Effector memory CD4-positive, alpha-beta T cell (primary cell): ENCODE measurements around the gene MICAL3.

Experiments
- DNase-seq, 3 donors: peaks; one replicate each; pipeline ENCODE4 v3.0.0-alpha.2; 2020
- H3K27ac ChIP-seq: 2 replicates; pipeline ENCODE4 v1.7.0; 2013; ENCODE audit warnings: mild to moderate bottlenecking, low read length, moderate library complexity; ENCODE audit not compliant: insufficient read depth, poor library complexity, severe bottlenecking
- H3K27me3 ChIP-seq: replicated peaks from 2 replicates; pipeline ENCODE4 v1.7.0; 2013; ENCODE audit warnings: mild to moderate bottlenecking, low read length; ENCODE audit not compliant: insufficient read depth, control insufficient read depth, poor library complexity, severe bottlenecking
- H3K36me3 ChIP-seq: 2 replicates; pipeline ENCODE4 v1.7.0; 2013; ENCODE audit warnings: mild to moderate bottlenecking, low read length, moderate library complexity; ENCODE audit not compliant: control insufficient read depth, insufficient read depth
- H3K4me1 ChIP-seq: 2 replicates; pipeline ENCODE4 v1.7.0; 2013; ENCODE audit warnings: low read length, mild to moderate bottlenecking; ENCODE audit not compliant: control insufficient read depth, insufficient read depth, poor library complexity, severe bottlenecking
- H3K4me3 ChIP-seq: 2 replicates; pipeline ENCODE4 v1.7.0; 2013; ENCODE audit warnings: low read length, low read depth, mild to moderate bottlenecking; ENCODE audit not compliant: insufficient read depth, poor library complexity, severe bottlenecking
- H3K9me3 ChIP-seq: 2 replicates; pipeline ENCODE4 v1.7.0; 2013; ENCODE audit warnings: mild to moderate bottlenecking, low read length, moderate library complexity; ENCODE audit not compliant: control insufficient read depth

The MICAL3 gene

GRCh38 chr22:17774926-17775685 lies 249.3 kb downstream of the MICAL3 start:
- no peaks in the 10 kb centered on the region for H3K9me3 ChIP-seq
- H3K4me1 ChIP-seq, result peaks cover 68% of the 10 kb centered on the region
- H3K36me3 ChIP-seq, result no peaks in the 10 kb centered on the region
- peak overlapping the region; percentile 68 for H3K4me3 ChIP-seq
- H3K27me3 ChIP-seq, result no peaks in the 10 kb centered on the region
- H3K27ac ChIP-seq, result peak overlapping the region; percentile 95
- no peak for DNase-seq

DNA sequence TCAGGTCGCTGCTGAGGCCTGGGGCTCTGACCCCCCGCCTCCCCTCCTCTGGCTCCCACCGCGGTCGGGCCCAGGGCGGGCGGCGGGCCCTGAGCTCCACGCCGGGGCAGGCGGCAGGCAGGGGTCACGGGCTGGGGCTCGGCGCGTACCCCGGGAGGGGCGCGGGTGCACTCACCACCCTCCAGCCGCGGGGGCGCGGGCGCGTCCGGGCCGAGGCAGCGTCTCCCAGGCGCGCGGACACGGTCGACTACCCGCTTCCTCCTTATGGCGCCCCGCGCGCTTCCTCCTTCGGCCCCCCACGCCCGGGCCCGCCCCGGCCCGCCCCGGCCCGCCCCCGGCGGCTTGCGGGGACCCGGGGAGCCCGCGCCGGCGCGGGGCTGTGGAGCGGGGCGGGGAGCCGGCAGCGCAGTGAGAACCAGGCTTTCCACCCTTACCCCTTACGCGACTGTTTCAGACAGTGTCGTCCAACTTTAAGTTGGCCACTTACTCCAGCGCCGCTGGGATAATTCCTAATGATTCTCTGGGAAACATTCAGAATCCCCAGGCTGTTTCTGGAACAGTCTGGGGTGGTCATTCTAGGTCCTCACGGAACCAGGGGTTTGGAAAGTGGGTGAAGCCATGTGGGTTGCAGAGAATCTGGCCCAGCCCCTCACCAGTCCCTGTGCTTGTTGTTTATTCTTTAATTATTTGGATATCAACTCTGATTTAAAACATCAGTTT lies 250.0 kb downstream of the MICAL3 start, which contains the start of gene BID:
TSS of gene BID (minus strand) at position 264 of the 720 bp plus-strand sequence. CDS start 24,353 bp downstream, outside the sequence.
- no peaks in the 10 kb centered on the region for H3K27me3 ChIP-seq
- H3K27ac ChIP-seq, result peak within 1 kb of the TSS; percentile 95
- no peaks in the 10 kb centered on the region for H3K36me3 ChIP-seq
- peak; percentile 23 to 39 (median 36) for DNase-seq
- H3K9me3 ChIP-seq, result no peaks in the 10 kb centered on the region
- H3K4me3 ChIP-seq, result peak within 1 kb of the TSS; percentile 68
- peaks cover 68% of the 10 kb centered on the region for H3K4me1 ChIP-seq

DNA sequence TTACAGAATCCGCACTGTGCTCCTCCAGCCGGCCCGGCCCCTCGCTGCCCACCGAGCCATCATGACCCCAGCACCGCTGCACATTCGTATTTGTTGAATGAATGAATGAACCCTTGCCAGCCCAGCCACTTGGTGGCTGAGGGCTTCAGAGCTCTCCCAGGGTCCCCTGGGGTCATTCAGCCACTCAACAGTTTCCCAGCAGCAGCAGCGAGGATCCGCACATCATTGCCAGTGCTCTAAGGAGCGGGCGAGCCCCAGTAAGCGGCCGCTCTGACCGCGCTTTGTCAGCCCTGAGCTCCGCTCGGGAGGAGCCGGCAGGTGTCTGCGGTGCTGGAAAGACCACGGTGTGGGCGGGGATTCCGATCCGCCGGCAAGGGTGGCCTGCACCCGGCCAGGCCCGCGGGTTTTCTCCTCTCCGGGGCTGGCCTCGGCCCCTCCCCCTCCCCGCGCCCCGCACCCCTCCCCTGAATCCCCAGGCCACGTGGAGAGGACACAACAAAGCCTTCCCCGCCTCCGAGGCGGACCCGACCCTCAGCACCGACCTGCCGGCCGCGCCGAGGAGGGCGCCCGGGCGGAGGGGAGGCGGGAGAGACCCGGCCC lies 250.7 kb downstream of the MICAL3 start:
- peak overlapping the region; percentile 68 for H3K27ac ChIP-seq
- H3K4me3 ChIP-seq, result peak overlapping the region; percentile 68
- no peaks in the 10 kb centered on the region for H3K27me3 ChIP-seq
- peaks cover 62% of the 10 kb centered on the region for H3K4me1 ChIP-seq
- H3K36me3 ChIP-seq, result no peaks in the 10 kb centered on the region
- DNase-seq, result peak; percentile 46 to 61 (median 53)
- no peaks in the 10 kb centered on the region for H3K9me3 ChIP-seq

DNA sequence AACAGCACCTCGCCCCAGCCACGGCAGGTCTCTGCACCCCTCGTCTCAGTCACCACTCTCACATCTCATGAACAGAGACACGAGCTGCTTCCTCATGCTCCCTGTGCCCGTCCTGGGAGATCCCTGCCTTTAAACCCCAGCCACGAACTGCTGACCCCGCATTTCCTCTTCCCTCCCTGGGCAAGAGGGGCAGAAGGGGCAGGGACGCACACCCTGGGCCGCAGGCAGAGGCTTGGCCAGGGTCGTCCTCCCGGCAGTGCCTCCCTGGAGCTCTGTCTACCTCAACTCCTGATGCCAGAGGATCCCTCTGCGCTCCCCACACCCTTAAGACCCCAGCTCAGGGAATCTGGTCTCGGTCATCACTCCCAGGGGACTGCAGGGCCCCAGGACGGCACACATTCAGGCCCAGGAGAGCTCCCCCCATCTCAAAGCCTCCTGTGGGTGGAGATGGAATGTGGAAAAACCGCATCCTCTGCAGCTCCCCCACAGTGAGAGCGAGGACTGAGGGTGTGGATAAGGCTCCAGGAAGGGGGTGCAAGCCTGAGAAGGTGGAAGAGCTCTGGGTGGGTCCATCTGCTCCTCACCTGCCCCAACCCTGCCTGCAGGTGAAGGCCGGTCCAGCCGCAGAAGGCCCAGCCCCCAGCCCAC lies 251.3 kb downstream of the MICAL3 start:
- no peaks in the 10 kb centered on the region for H3K27me3 ChIP-seq
- no peaks in the 10 kb centered on the region for H3K9me3 ChIP-seq
- DNase-seq, result no peak
- H3K4me3 ChIP-seq, result peak overlapping the region; percentile 68
- H3K27ac ChIP-seq, result peak overlapping the region; percentile 68
- no peaks in the 10 kb centered on the region for H3K36me3 ChIP-seq
- peaks cover 59% of the 10 kb centered on the region for H3K4me1 ChIP-seq

GRCh38 chr22:17772249-17772957 lies 252.0 kb downstream of the MICAL3 start:
- Histone ChIP-seq H3K4me1 (peaks cover 61% of the 10 kb centered on the region), H3K27ac (no peak overlapping the region), H3K27me3 (no peaks in the 10 kb centered on the region), H3K9me3 (no peaks in the 10 kb centered on the region), H3K36me3 (no peaks in the 10 kb centered on the region), H3K4me3 (peak overlapping the region; percentile 68)
- no peak for DNase-seq

DNA sequence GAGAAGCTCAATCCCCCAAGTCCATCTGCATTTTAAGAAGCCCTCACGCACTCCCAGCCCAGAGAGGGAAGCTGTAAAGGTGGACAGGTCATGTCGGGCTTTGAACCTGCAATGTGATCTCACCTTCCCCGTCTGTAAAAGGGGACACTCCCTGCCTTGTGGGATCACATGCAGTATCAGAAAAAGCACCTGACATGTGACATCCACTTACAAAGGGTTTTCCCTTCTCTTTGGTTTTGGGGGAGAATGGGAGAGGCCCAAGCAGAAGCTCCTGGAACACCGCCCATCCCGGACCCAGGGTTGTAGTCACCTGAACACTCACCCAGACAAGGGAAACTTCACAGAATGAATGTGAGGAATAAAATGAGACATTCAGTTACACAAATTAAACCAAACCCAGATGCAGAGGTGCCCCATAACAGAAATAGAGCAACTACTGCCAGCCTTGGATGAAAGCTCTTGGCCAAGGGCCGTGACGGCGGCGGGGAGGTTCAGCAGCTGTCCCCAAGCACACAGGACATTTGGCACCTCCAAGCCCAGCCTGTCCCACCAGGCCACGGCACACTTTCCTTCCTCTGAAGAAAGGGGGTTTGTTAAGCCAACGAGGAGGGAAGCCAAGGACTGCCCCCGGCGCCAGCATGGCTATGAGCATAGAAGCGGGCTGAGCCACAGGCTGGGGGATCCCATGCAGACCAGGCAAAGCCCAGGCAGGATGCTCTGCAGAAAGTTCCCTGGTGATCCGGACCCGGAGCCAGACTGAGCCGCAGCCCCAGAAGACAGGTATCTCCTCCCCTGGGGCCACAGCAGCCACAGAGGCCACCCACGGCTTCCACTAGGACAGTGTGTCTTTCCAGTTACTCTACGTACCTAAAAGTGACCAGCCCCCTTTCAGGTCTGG lies 253.9 kb downstream of the MICAL3 start:
- DNase-seq, result no peak
- Histone ChIP-seq H3K27ac (peak overlapping the region; percentile 8), H3K27me3 (no peaks in the 10 kb centered on the region), H3K4me1 (peaks cover 46% of the 10 kb centered on the region), H3K9me3 (no peaks in the 10 kb centered on the region), H3K36me3 (no peaks in the 10 kb centered on the region), H3K4me3 (no peak overlapping the region)

DNA sequence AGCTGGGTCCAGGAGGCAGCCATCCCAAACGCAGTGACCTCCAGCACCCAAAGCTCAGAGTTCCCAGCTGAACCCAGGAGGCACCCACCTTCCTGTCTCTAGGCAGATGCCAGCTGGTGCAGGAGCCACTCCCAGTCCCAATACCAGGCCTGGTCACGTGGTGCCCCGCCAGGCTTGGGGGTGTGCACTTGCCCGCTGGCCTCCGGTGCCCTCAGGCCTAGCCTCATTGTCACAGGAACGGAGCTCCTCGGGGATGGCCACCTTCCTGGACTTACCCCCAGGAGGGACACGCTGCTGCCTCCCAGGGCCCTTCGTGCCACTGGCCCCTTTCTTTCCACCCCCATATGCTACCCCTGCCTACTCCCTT lies 254.7 kb downstream of the MICAL3 start:
- Histone ChIP-seq H3K27me3 (no peaks in the 10 kb centered on the region), H3K4me3 (no peak overlapping the region), H3K4me1 (peaks cover 39% of the 10 kb centered on the region), H3K9me3 (no peaks in the 10 kb centered on the region), H3K36me3 (no peaks in the 10 kb centered on the region), H3K27ac (no peak overlapping the region)
- DNase-seq, result no peak

GRCh38 chr22:17769013-17769715 lies 255.2 kb downstream of the MICAL3 start:
- no peak overlapping the region for H3K4me3 ChIP-seq
- H3K27ac ChIP-seq, result no peak overlapping the region
- peaks cover 36% of the 10 kb centered on the region for H3K4me1 ChIP-seq

More at GRCh38 chr22:17769013-17769715, 255.2 kb downstream of the MICAL3 start:
- no peaks in the 10 kb centered on the region for H3K36me3 ChIP-seq
- no peak for DNase-seq
- no peaks in the 10 kb centered on the region for H3K27me3 ChIP-seq
- H3K9me3 ChIP-seq, result no peaks in the 10 kb centered on the region
